HG02938 (cell line): ENCODE measurements around the gene HTR3E.
A peak's percentile ranks its signal among the peaks of the same experiment; 100 is the strongest.
"Not testable (repeated sequence)": the region's sequence is repeated elsewhere in the genome, so short reads cannot be mapped to it uniquely, and the experiment has no call there.

ENCODE experiments used
- ATAC-seq: cut with Tn5 transposase; IDR thresholded peaks from one replicate; pipeline ENCODE4 v1.9.1; 2021; ENCODE audit warnings: mild to moderate bottlenecking, moderate library complexity; ENCODE audit not compliant: unreplicated experiment

HTR3E gene

GRCh38 chr3:184099806-184100686 is 3.2 kb downstream of the HTR3E start:
- ATAC-seq: no peak

GRCh38 chr3:184110316-184110725 is 13.5 kb downstream of the HTR3E start:
- ATAC-seq: no peak

- ATAC-seq: no peak
These were observed 19.2 kb downstream of the HTR3E start for GRCh38 chr3:184116017-184116416.

- no peak for ATAC-seq
These were observed 20.8 kb downstream of the HTR3E start for GRCh38 chr3:184117636-184118035.

GRCh38 chr3:184121031-184121430 is 24.2 kb downstream of the HTR3E start:
- ATAC-seq: not testable (repeated sequence)

- no peak for ATAC-seq
These were observed 29.1 kb downstream of the HTR3E start for GRCh38 chr3:184126006-184126405.

- ATAC-seq: no peak
These were observed 32.1 kb downstream of the HTR3E start for GRCh38 chr3:184129012-184129411.

GRCh38 chr3:184132945-184133344 is 36.1 kb downstream of the HTR3E start:
- no peak for ATAC-seq

- no peak for ATAC-seq
These were observed 37.2 kb downstream of the HTR3E start for GRCh38 chr3:184133840-184134745.

GRCh38 chr3:184134746-184135148 is 37.9 kb downstream of the HTR3E start:
- peak; percentile 18 for ATAC-seq

GRCh38 chr3:184135149-184135910 is 38.5 kb downstream of the HTR3E start, which contains the start of gene EIF2B5:
Gene EIF2B5 (plus strand): TSS chr3:184135358. CDS start chr3:184135386, 28 bp downstream.
- ATAC-seq: peak; percentile 85

GRCh38 chr3:184135911-184136260 is 39.0 kb downstream of the HTR3E start:
- ATAC-seq: no peak

GRCh38 chr3:184140436-184140835 is 43.6 kb downstream of the HTR3E start:
- ATAC-seq: no peak

- no peak for ATAC-seq
These were observed 45.3 kb downstream of the HTR3E start for GRCh38 chr3:184142199-184142598.

- no peak for ATAC-seq
These were observed 46.5 kb downstream of the HTR3E start for GRCh38 chr3:184143327-184143726.

GRCh38 chr3:184144505-184144904 is 47.6 kb downstream of the HTR3E start:
- ATAC-seq: no peak

GRCh38 chr3:184145111-184145524 is 48.3 kb downstream of the HTR3E start:
- no peak for ATAC-seq

- no peak for ATAC-seq
These were observed 48.9 kb downstream of the HTR3E start for GRCh38 chr3:184145751-184146270.

GRCh38 chr3:184148076-184148475 is 51.2 kb downstream of the HTR3E start:
- ATAC-seq: no peak

GRCh38 chr3:184149123-184149522 is 52.3 kb downstream of the HTR3E start:
- no peak for ATAC-seq

GRCh38 chr3:184149770-184150169 is 52.9 kb downstream of the HTR3E start:
- not testable (repeated sequence) for ATAC-seq
